Measurements from ENCODE around the gene EAF1.
"Not testable (repeated sequence)": the region's sequence is repeated elsewhere in the genome, so short reads cannot be mapped to it uniquely, and the experiment has no call there.

Gene EAF1

DNA sequence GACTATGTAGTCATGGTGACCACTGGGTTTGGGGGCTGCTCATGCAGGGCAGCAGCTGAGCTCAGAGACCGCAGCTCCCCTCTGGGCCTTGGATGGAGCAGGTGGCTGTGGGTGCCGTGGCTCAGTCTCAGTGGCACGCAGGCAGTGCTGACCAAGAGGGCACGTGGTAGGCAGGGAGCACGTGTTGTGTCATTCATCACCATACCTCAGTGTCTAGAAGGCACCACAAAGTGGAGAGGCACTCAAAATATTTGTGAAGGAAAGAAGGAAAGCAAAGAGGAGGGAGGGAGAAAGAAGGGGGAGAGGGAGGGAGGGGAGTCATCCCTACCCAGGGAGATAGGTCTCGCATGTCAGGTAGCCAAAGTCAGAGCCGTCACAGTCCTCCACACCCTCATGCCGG, 26.1 kb downstream of the EAF1 start:
- no peak for DNase-seq

DNA sequence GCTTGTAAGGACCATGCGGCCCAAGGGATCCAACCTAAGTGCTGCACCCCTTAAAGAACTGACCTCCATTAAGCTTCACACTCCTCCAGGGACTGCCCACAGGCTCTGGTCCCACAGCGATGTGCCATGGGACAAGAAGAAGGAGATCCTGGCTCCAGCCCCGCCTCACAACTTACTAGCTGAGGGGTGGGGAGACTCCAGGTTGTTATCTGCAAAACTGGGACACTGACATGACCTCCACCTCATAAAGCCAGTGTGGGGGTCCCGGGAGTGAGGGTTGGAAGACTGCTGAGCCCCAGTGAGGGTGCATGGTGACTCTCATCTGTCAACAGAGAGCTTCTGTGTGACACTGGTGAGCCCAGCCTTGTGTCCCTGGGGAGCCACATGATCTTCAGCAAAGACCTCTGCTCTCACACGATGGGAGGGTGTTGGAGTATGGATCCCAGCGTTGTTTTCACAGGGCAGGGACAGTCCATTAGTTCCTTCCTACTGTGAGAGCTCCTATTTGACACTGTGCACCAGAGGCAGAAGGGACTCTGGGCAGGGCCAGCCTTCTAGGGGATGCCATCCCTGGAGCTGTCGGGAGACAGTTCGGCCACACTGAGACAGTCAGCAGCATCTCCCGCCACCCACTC, 26.7 kb downstream of the EAF1 start:
- DNase-seq = no peak

DNA sequence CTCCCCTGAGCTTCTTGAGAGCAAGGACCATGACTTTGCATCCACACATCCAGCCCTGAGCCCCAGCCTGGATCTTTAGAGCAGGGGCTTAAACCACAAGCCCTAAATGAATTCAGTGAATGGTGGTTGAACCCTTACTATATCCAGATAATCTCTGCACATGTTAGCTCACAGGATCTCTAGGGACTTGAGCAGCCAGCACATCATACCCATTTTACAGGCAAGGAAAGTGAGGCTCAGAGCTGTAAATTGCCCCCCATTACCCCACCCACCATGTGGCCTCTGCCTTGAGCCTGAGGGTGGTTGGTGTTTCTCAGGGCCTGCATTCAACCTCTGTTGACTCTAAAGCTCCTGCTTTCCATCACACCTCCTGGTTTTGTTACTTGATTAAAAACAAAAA, 27.6 kb downstream of the EAF1 start:
- DNase-seq = no peak

DNA sequence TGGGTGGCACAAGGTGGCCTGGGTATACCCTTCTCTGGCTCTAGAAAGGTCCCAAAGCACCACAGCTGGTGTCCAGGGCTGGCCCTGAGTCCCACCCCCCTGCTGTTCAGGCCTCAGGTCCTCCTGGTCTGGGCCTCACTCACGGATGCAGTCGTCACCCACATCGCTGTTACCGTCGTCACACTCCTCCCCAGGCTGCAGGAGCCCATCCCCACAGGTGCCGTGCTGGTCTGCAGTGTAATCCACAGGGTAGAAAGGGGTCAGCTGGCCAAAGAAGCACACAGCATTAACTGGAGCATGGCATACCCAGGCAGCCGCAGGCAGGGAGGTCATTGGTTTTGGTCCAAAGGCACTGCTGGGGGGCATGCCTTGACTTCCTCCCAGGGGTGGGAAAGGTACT, 28.4 kb downstream of the EAF1 start:
- DNase-seq = no peak

DNA sequence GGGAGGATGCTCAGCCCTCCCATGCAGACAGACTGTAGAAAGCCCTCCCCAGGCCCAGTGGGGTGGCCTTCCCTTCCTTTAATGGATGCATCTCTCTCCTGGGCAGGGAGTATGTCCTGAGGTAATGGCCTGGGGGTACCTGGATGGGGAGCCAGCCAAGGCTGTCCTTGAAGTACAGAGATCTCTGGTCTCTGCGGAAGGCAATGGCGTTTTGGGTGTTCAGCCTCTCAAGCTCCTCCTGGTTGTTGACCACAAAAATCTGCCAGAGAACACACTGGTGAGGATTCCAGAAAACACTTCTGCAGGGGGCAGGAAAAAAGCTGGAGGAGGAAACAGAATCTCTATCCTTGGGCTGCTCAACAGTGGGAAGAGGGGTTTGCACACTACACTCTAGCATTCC, 28.9 kb downstream of the EAF1 start:
- DNase-seq = no peak

DNA sequence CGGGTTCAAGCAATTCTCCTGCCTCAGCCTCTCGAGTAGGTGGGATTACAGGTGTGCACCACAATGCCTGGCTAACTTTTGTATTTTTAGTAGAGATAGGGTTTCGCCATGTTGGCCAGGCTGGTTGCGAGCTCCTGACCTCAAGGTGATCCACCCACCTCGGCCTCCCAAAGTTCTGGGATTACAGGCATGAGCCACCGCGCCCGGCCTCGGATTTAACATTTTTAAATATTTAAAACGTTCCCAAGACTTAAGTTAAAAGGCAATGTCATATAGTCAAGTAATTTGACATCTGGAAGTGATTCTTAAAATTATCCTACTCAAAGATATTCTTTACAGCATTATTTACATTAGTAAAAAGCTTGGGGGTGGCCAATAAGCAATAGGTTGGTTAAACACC, 29.5 kb downstream of the EAF1 start:
- not testable (repeated sequence) for DNase-seq

DNA sequence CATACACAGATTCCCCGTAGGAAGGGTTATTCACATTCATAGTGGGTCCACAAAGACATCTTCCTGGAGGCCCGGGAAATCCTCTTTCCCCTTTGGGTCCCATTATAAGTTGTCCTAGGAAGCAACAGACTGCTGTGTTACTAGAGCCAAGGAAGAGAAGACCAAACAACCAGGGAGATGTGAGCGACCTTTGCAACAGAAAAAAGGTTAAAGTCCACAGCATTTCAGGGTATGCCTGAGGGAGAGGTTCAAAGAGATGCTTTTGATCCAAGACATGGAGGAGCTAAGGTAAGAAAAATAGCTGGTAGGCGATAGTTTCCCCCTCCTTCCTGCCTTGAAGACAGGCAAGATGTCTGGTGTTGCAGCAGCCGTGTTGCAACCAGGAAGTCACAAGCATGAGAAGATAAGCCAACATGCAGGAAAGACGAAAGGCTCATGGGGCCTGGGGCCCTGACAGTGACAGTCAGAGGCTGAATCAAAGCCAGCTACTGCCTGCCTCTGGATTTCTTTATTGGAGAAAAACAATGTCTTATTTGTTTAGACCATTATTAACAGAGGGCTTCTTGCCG, 30.9 kb downstream of the EAF1 start:
- DNase-seq = no peak

DNA sequence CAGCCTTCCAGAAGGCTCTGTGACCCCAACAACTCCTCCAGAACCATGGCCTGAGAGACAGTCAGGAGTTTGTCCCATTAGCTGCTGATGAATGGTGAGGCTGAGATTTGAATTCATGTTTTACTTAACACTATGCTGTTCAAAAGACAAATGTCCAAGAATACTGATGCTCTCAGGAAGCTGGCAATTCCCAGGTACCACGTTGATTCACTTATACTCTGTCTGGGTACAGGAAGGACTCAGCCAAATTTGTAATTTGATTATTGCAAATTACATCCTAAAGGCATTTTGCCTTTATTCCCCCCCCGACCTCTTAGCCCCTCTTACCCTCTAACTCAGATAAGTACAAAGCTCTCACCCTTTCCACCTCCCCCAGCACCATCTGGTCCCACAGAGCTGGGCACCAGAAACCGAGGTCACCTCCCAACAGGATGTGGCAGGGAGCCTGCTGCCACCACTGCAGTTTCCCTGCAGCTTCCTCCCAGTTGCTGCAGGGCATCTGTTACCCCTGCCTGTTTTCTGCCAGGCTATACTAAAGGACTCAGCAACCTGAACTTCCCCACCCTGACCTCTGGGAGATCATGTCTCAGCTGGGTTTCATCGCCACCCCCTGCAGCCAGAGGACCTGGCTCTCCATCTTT, 33.6 kb downstream of the EAF1 start:
- DNase-seq = no peak

DNA sequence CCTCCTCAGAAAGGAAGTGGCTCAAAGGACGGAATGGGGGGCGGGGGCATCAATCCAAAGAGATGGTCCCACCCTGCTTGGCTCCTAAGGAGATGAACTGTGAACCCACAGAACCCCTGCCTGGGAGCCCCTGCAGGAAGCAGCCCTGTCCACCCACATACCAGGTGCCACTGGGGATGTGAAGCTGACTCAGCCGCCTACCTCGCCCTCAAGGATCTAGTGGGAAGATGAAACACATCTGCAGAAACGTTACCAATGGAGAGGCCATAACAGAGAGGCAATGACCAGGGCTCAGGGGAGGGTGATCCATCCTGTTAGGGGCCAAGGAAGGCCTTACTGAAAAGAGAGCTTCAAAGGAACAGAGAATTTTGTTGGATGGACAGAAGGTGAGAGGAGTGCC, 35.1 kb downstream of the EAF1 start:
- no peak for DNase-seq

DNA sequence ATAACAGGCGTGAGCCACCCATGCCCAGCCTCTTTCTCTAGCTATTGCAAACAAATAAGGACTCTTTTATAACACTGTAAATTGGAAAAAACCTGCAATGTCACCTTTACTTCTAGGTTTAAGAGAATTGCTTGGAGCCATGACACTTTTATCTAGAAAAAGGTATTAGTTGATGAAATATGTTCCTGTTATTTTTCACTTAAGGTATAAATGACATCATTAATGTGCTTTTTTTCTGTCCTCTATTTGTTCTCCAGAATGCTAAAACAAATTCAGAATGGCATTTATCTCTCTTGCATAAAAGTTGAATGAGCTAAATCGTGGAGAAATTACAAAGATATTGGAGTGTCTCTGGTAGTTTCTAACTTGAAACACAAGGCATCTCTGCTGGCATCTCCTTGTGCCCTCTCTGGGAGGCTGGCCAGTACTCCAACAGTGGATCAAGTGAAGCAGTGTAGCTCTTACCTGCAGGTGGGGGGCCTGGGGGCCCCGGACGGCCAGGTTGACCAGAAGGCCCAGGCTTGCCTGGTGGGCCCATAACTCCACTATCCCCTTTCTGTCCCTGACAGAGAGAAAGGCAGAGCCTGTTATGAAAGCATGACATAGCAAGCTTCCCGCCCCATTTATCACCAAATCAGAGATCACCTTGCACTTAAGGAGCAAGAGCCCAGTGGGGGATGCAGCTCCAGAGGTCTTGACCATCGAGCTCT, 38.6 kb downstream of the EAF1 start:
- DNase-seq = no peak

DNA sequence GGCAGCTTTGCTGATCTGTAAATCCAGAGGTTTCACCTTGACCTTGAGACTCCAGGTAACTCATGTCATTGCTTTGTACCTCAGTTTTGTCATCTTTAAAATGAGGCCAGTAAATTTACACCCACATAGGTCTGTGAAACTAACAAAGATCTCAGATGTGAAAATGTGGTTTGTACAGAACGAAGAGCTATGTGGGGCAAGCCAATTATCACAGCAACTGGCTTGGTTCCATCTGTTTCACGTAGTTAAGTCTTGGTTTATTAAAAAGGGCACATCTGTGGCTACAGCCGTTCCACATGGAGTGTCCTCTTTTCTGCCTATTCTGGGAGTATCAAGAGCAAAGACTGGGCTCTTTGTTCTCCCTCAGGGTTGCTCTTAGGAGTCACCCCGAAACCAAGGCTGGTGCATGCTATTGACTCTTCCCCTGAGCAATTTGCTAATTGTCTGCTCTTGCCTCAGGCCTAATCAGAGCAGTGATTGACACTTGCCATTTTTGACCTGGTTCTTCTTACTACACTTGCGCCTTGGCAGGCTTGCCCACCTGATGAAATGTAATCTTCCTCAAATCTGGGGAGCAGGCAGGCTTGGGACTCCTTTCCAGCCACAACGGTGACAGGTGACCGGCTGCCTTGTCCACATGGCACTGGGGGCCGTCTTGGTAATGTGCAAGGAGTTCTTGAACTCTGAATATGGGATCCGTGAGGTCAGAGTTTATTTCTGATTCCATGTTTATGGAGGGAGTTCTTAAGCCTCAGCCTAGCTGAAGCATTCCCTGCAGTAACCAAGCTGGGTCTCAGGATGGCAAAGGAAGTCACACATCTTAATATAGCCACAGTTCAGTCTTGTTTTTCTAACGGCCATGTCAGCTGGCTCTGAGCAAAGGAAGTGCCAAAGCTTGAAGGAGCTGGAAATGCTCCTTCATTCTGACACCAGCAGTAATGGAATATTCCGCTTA, 40.1 kb downstream of the EAF1 start:
- DNase-seq = no peak

DNA sequence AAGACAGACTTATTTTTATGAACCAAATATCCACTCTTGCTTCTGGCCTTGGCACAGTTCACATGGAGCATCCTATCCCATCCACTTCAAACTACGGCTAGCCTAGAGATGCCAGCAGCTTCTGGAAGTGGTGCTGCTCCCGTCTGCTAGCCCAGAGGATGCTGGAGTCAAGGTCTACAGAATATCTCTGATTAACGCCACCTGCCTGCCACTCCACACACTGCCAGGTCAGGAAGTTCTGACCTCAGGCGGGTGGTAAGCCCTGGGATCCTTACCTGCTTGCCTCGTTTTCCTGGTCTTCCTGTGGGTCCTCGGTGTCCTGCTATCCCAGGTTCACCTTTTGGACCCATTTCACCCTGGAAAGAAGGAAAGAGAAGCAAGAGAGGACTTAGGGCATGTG, 42.9 kb downstream of the EAF1 start:
- DNase-seq = no peak

DNA sequence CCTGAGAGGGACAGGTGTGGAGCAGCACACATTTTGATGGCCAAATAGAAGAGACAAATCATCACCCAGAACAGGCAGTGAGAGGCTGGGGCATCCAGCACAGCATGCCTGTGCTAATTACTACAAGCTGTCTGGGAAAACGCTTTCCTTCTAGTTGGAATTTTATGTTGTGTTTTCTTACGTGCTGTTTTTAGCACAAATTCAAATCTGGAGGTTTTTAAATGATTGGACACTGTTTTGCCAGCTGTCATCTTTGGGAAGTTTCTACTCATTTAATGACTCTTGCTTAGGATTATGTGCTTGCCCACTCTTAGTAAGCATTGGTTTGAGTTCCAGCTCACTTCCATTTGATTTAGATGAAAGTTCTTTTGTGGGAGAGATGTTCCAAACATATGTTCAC, 43.5 kb downstream of the EAF1 start:
- no peak for DNase-seq

DNA sequence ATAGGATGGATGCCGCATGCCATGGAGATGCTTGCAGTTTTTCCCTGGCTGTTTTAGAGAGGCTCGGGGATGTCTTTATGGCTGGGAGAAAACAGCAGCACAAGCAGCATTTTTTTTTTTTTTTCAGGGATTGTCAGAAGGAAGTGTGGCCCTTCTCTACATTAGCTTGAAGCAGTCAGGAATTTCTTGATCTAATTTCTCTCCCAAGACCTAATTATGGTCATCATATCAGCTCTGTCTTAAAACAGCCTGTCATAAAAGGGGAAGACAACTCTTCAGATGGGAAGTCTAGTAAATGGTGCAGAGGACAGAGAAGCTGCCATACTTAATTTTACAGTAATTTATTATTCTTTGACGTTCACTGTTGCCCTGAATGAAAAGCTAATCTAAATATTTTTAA, 44.5 kb downstream of the EAF1 start:
- DNase-seq = no peak

DNA sequence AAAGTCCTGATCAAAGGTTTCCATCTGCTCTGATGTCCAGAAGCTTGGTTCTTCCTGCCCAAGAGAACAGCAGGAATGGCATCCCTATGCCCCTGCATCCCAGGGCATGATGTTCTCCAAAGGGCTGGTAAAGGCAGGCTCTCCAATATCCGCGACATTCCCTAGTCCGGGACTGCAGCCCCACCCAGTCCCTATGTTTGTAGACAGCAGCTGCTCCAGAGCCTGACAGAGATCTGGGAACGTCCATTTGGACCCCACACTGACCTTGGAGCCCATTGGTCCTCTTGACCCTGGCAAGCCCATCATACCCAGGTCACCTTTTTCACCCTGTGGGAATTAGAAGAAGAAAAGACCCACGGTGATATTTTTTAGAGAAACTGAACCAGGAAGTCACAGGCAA, 47.8 kb downstream of the EAF1 start:
- DNase-seq = no peak

DNA sequence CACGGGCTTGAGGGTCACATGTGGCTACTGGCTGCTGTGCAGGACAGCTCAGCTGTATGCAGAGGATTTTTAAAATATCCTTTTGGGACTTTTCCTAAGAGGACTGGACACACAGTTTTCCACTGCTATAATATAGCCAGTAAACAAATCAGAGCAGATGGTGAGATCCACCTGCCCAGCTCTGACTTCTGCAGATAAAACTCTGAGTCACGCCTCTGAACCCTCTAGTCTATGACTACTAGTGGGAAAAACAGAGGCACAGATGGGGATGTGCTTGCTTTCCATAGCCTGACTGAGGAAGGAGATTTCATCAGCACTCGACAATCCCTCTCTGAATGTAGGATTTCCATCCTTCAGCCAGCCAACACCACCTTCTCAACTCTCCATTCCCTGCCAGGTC, 49.0 kb downstream of the EAF1 start:
- peak; percentile 29 for DNase-seq

DNA sequence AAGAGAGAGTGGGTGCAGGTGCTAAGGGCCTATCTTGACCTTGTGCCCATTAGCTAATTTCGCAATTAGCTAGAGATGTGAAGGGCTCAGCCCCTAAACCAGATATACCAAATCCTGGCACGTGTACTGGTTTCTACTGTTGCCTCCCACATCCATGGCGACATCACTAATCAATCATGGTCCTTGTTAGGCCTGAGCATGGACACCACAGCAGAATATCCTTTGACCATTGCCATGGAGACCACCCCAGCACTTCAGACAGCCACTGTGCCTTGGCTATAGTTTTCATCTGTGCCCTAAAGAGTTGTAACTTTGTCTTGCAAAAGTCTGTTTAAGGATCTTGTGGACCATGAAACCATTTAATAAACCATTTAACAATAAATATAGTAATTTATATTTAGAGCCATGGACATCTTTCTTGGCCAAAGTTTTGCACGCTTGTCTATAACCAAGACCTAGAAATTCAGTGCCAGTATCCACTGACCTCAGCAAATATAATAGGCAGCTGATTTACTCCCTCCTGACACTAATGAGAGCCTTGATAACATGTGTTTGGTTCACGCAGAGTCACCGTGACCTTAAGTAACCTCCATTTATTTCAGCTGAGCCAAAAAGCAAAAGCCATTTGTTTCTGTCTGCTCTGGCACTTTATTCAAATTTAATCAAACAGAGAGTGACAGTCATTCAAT, 50.7 kb downstream of the EAF1 start:
- no peak for DNase-seq

DNA sequence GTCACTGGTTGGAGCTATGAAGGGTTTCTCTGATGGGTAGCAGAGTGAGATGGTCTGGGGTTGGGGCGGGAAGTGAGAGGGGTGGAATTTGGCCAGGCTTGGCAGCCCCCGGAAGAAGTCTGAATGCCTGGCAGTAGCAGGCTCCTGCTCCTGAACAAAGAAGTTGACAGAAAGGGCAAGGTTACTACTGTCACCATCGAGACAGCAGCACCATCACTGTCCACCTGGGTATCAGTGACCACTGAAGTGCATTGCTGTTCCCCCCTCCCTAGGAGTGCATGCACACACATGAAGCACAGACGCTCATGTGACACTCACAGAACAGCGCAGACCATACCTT, 51.2 kb downstream of the EAF1 start:
- DNase-seq = no peak

DNA sequence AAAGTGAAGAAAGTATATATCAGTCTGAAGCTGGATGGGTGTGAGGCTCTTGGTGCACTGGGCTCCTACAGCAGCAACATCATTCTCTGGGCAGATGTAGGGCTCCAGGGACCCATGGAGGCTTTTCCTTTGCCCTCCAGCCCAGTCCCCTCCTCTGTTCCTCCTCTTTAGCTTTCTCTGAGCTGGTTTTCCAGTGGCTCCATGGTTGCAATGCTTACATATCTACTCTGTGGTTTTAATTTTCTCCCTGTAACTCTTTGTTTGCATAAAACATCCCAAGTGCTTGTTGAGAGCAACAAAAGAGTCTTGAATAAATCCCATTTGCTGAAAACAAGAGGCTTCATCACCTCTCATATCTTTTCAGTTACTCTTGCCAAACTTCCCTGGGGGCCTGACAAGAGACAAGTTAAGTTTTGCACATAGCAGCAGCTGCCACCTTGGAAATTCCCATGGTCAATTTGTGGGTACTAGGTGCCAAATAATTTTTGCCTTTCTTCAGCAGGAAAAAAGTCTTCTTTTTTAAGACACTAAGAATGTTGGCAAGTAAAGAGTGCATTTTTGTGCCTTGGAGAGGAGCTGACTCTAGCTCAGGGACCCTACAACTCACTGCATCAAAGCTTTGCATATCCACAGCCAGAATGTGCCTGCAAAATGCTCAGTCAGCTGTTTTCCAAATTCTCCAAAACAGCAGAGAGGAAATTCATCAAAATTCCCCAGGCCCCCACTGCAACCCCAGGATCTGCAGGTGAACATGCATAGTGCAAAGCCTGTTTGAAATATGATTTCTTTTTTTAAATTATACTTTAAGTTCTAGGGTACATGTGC, 52.2 kb downstream of the EAF1 start:
- no peak for DNase-seq

DNA sequence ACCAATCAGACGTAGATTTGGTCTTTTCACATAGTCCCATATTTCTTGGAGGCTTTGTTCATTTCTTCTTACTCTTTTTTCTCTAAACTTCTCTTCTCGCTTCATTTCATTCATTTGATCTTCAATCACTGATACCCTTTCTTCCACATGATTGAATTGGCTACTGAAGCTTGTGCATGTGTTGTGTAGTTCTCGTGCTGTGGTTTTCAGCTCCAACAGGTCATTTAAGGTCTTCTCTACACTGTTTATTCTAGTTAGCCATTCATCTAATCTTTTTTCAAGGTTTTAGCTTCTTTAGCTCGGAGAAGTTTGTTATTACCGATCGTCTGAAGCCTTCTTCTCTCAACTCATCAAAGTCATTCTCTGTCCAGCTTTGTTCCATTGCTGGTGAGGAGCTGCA, 57.2 kb downstream of the EAF1 start:
- not testable (repeated sequence) for DNase-seq

DNA sequence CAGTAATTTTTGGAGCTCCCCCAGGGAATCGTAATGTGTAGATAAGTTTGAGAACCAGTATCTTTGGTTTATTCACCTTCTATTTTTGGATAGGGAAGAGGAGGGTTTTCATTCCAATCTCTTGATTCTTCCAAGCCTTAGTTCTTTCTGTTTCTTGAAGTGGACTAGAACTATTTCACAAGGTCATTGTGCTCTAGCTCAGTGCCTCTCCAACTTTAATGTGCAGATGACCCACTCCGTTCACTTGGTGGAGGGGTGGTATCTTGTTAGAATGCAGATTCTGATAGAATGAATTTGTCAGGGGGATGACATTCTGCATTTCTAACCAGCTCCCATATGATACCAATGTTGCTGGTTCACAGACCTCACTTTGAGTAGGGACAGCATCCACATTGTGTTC, 58.6 kb downstream of the EAF1 start:
- DNase-seq = no peak

DNA sequence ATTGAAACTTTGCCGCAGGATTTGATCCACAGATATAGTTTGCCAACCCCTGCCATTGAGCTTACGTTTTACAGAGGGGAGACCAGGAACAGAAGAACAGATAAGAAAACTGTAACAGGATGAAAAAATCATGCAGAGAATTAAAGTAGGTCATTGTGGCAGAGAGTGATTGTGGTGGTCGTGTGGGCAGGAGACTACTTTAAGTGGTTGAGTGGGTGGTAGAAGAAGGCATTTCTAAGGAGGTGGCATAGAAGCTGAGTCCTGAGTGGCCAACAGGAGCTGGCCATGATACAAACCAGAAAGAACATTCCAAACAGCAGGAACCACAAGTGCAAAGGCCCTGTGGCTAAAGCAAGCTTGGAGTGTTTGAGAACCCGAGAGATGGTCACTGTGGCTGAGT, 59.6 kb downstream of the EAF1 start:
- no peak for DNase-seq
